Upper lobe of left lung (tissue), 4 donors: ENCODE data around the gene CDHR3.

Experiments used
- EP300 ChIP-seq, 4 donors: sonication (generic); formaldehyde crosslinking; IDR thresholded peaks; one replicate each; pipeline ENCODE4 v1.5.1; 2017; ENCODE audit warnings: antibody characterized with exemption in 4 of 4, control low read depth in 2 of 4
- POLR2A ChIP-seq, 4 donors: fragments of 450-650 bp; IDR thresholded peaks; one replicate each; pipeline ENCODE4 v1.5.1; 2016 to 2017; ENCODE audit warnings: antibody characterized with exemption in 4 of 4, mild to moderate bottlenecking in 2 of 4
- POLR2AphosphoS5 ChIP-seq, 2 donors: sonication (generic); formaldehyde crosslinking; IDR thresholded peaks; one replicate each; pipeline ENCODE4 v1.5.1; 2017; ENCODE audit warnings: antibody characterized with exemption in 2 of 2
- TF ChIP-seq, protein P1 (sequence below), 6 experiments: fragments of 450-650 bp in 4 of 6; fragments of 200-600 bp in 2 of 6; sonication (generic) in 2 of 6; IDR thresholded peaks; one replicate each; pipeline ENCODE4 v1.5.1; 2016 to 2019; ENCODE audit warnings: antibody characterized with exemption in 6 of 6

DNA sequence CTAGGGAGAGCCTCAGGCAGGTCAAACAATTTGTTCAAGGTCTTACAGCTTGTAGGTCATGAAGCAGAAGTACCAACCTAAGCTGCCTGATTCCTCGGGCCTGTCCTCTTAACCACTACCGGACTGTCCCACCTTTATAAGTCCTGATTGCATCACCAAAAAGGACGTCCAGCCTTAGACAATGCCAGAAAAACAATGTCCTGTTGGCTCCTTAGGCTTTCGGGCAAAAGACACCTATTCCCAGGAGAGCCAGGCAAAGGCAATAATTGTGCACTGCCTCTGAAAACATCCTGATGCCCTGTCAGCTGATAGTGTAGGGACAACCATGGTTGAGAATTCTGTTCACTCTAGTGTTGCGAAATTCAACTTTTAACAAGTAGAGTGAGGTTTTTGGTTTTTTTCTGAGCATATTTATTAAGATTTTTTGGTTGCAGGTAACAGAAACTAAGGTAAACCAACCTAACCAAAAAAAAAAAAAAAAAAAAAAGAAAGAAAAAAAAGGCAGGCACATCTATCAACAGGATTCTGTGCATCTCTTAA is 40.5 kb downstream of the CDHR3 start:
- TF ChIP-seq, protein P1, sequence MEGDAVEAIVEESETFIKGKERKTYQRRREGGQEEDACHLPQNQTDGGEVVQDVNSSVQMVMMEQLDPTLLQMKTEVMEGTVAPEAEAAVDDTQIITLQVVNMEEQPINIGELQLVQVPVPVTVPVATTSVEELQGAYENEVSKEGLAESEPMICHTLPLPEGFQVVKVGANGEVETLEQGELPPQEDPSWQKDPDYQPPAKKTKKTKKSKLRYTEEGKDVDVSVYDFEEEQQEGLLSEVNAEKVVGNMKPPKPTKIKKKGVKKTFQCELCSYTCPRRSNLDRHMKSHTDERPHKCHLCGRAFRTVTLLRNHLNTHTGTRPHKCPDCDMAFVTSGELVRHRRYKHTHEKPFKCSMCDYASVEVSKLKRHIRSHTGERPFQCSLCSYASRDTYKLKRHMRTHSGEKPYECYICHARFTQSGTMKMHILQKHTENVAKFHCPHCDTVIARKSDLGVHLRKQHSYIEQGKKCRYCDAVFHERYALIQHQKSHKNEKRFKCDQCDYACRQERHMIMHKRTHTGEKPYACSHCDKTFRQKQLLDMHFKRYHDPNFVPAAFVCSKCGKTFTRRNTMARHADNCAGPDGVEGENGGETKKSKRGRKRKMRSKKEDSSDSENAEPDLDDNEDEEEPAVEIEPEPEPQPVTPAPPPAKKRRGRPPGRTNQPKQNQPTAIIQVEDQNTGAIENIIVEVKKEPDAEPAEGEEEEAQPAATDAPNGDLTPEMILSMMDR (IDR thresholded peaks at IDR 0.05), result no peak
- TF ChIP-seq POLR2A (IDR thresholded peaks at IDR 0.05) (no peak), POLR2AphosphoS5 (IDR thresholded peaks at IDR 0.05) (no peak), EP300 (IDR thresholded peaks at IDR 0.05) (no peak)
